GM12878 (cell line): Measurements from ENCODE around the gene AKNA. TPM values are rescaled to one million over a fixed set of nuclear protein-coding genes. Genes with fewer than 3 reads are reported as not detected.

Source experiments
- SREBF2 ChIP-seq: IDR thresholded peaks from 2 replicates; pipeline ENCODE4 v1.6.1; 2012; ENCODE audit warnings: mild to moderate bottlenecking, low read length
- polyA plus RNA-seq, 11 experiments: library from polyadenylated mRNA; depleted of rRNA in 4 of 11; unstranded in 6 of 11; stranded (reverse) in 5 of 11; fragments of >200 nt; fragmentation: Nextera tagmentation in 4 of 11; fragmentation: Illumina TruSeq in 1 of 11; extraction: Ambion mirVana in 4 of 11; extraction: Trizol in 1 of 11; gene quantifications; 1 replicate in 1 of 11; 2 replicates in 10 of 11; pipeline versions ENCODE4 v1.2.1 to v1.2.3, GENCODE V29; 2011 to 2016; ENCODE audit warnings: inconsistent platforms in 2 of 11, missing spikeins in 2 of 11, low read depth in 1 of 11
- total RNA-seq, 4 experiments: library from RNA; depleted of rRNA in 3 of 4; stranded (reverse); fragments of >200 nt in 3 of 4; fragmentation: Illumina TruSeq in 1 of 4; extraction: Trizol in 1 of 4; gene quantifications; 2 replicates each; pipeline versions ENCODE4 v1.2.1 to v1.2.3, GENCODE V29; 2013 to 2021
- TF ChIP-seq, protein P1 (sequence below): fragments of 450-650 bp; IDR thresholded peaks from 2 replicates; pipeline ENCODE4 v1.6.1; 2018; ENCODE audit warnings: borderline replicate concordance, mild to moderate bottlenecking; ENCODE audit not compliant: partially characterized antibody
- TF ChIP-seq, protein P2 (sequence below): IDR thresholded peaks from 2 replicates; pipeline ENCODE4 v1.6.1; 2011; ENCODE audit warnings: low read depth, low read length, improper control_type of control experiment, borderline replicate concordance
- TF ChIP-seq, protein P3 (sequence below): IDR thresholded peaks from 2 replicates; pipeline ENCODE4 v1.6.1; 2011; ENCODE audit warnings: borderline replicate concordance, low read depth, mild to moderate bottlenecking, moderate library complexity, low read length; ENCODE audit not compliant: insufficient read depth, poor library complexity, severe bottlenecking

The AKNA gene
- total and polyA plus RNA-seq, 10 of the 15 experiments (the other 5 are each of a cell fraction or from before 2014, with no cell fraction given), result 1.6 to 132 (median 35.3) TPM

DNA sequence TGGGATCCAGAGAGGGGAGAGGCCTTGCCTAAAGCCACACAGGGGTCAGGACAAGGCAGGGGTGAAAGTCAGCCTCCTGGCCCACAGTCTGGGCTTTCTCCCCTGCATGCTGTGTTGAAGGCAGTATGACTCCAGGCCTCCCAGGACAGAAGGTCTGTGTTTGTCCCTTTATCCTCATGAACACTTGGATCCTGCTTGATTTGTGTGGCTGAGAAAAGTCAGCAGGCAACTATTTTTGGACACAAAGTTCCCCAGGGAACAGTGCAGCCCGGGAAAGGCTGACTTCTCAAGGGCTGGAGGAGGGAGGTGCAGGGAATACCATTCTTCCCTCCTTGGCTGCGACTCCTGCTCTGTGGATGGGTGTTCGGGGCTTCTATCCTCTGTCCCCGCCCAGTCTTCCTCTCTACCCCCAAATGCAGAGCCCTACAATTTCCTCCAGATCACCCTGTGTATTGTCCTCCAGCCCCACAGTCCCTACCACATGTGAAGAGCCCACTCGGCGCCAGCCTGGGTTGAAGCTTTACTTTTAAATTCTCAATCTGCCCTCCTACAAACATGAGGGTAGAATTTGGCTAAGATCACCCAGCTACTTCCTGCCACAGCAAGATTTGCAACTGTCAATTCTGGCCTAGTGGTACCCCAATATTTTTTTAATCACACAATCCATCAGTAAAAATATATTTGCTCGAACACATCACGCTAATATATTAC is 4.1 kb downstream of the AKNA start (continued):
- TF ChIP-seq, protein P1, sequence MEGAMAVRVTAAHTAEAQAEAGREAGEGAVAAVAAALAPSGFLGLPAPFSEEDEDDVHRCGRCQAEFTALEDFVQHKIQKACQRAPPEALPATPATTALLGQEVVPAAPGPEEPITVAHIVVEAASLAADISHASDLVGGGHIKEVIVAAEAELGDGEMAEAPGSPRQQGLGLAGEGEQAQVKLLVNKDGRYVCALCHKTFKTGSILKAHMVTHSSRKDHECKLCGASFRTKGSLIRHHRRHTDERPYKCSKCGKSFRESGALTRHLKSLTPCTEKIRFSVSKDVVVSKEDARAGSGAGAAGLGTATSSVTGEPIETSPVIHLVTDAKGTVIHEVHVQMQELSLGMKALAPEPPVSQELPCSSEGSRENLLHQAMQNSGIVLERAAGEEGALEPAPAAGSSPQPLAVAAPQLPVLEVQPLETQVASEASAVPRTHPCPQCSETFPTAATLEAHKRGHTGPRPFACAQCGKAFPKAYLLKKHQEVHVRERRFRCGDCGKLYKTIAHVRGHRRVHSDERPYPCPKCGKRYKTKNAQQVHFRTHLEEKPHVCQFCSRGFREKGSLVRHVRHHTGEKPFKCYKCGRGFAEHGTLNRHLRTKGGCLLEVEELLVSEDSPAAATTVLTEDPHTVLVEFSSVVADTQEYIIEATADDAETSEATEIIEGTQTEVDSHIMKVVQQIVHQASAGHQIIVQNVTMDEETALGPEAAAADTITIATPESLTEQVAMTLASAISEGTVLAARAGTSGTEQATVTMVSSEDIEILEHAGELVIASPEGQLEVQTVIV, result no peak
- TF ChIP-seq SREBF2, result no peak
- TF ChIP-seq, protein P2, sequence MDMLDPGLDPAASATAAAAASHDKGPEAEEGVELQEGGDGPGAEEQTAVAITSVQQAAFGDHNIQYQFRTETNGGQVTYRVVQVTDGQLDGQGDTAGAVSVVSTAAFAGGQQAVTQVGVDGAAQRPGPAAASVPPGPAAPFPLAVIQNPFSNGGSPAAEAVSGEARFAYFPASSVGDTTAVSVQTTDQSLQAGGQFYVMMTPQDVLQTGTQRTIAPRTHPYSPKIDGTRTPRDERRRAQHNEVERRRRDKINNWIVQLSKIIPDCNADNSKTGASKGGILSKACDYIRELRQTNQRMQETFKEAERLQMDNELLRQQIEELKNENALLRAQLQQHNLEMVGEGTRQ, result no peak
- TF ChIP-seq, protein P3, sequence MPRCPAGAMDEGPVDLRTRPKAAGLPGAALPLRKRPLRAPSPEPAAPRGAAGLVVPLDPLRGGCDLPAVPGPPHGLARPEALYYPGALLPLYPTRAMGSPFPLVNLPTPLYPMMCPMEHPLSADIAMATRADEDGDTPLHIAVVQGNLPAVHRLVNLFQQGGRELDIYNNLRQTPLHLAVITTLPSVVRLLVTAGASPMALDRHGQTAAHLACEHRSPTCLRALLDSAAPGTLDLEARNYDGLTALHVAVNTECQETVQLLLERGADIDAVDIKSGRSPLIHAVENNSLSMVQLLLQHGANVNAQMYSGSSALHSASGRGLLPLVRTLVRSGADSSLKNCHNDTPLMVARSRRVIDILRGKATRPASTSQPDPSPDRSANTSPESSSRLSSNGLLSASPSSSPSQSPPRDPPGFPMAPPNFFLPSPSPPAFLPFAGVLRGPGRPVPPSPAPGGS, result no peak
